Keratinocyte (primary cell): ENCODE measurements around the gene PTRHD1. TPM values are rescaled to one million over a fixed set of nuclear protein-coding genes. Genes with fewer than 3 reads are reported as not detected.

ENCODE experiments used
- DNase-seq: peaks from one replicate; pipeline ENCODE4 v3.0.0-alpha.2; 2011; ENCODE audit warnings: low read depth, missing footprints, low spot score
- FAIRE-seq: peaks from 2 replicates; lab custom pipeline; 2011; peaks lifted over from hg19 to GRCh38; lab: Jason Lieb, UNC
- H2AFZ ChIP-seq: 2 replicates; pipeline ENCODE4 v1.6.0; 2012; ENCODE audit warnings: low read length, control low read depth, inconsistent platforms; ENCODE audit not compliant: control insufficient read depth
- H3K27ac ChIP-seq: 2 replicates; pipeline ENCODE4 v1.5.1; 2011; ENCODE audit warnings: low read length; ENCODE audit not compliant: control insufficient read depth, insufficient read depth
- H3K27me3 ChIP-seq: 3 replicates; pipeline ENCODE4 v1.6.0; 2011; ENCODE audit warnings: low read length; ENCODE audit not compliant: control insufficient read depth, insufficient read depth; ENCODE audit errors: extremely low read depth
- H3K36me3 ChIP-seq, 2 experiments: 2 replicates in 1 of 2; 3 replicates in 1 of 2; pipeline ENCODE4 v1.5.1; 2011; ENCODE audit warnings: low read length in 2 of 2, mild to moderate bottlenecking in 1 of 2; ENCODE audit not compliant: control insufficient read depth in 2 of 2, insufficient read depth in 2 of 2; ENCODE audit errors: extremely low read depth in 1 of 2
- H3K4me1 ChIP-seq: 3 replicates; pipeline ENCODE4 v1.5.1; 2011; ENCODE audit warnings: low read length; ENCODE audit not compliant: control insufficient read depth, insufficient read depth; ENCODE audit errors: extremely low read depth
- H3K4me2 ChIP-seq: 3 replicates; pipeline ENCODE4 v1.6.0; 2011; ENCODE audit warnings: low read depth, low read length; ENCODE audit not compliant: control insufficient read depth, insufficient read depth; ENCODE audit errors: extremely low read depth
- H3K4me3 ChIP-seq, 3 experiments: fragments of 200-600 bp in 1 of 3; sonication (generic) in 1 of 3; 2 replicates in 2 of 3; 3 replicates in 1 of 3; pipeline ENCODE4 v1.5.1; 2011 to 2016; ENCODE audit warnings: low read length in 3 of 3, mild to moderate bottlenecking in 3 of 3, control low read depth in 2 of 3, inconsistent platforms in 1 of 3, low read depth in 1 of 3, mixed read lengths in 1 of 3, mixed run types in 1 of 3, moderate library complexity in 1 of 3; ENCODE audit not compliant: control insufficient read depth in 2 of 3, insufficient read depth in 2 of 3; ENCODE audit errors: extremely low read depth in 1 of 3
- H3K79me2 ChIP-seq: 2 replicates; pipeline ENCODE4 v1.6.0; 2012; ENCODE audit warnings: low read length; ENCODE audit not compliant: control insufficient read depth, insufficient read depth
- H3K9ac ChIP-seq: 3 replicates; pipeline ENCODE4 v1.6.0; 2011; ENCODE audit warnings: low read length; ENCODE audit not compliant: control insufficient read depth, insufficient read depth; ENCODE audit errors: extremely low read depth
- H3K9me1 ChIP-seq: 3 replicates; pipeline ENCODE4 v1.6.0; 2011; ENCODE audit warnings: low read length; ENCODE audit not compliant: control insufficient read depth, insufficient read depth; ENCODE audit errors: extremely low read depth
- H3K9me3 ChIP-seq: 2 replicates; pipeline ENCODE4 v1.5.1; 2012; ENCODE audit warnings: low read depth, low read length; ENCODE audit not compliant: control insufficient read depth
- H4K20me1 ChIP-seq: 3 replicates; pipeline ENCODE4 v1.6.0; 2011; ENCODE audit warnings: low read length; ENCODE audit not compliant: control insufficient read depth, insufficient read depth; ENCODE audit errors: extremely low read depth
- EZH2 ChIP-seq: IDR thresholded peaks from one replicate; pipeline ENCODE4 v1.6.1; 2012; ENCODE audit warnings: inconsistent platforms, mild to moderate bottlenecking, low read length, moderate library complexity
- dilution Hi-C: fragments of 300-500 bp; cut with MboI; formaldehyde crosslinking; loops from one replicate; pipeline ENCODE4 v1.7.0; 2020; ENCODE audit warnings: low sequenced_read_pairs; ENCODE audit not compliant: extremely low pct_ligation_motif_present
- polyA plus RNA-seq, 5 experiments: library from polyadenylated mRNA; depleted of rRNA in 3 of 5; stranded (reverse) in 3 of 5; stranded (forward) in 1 of 5; unstranded in 1 of 5; fragments of >200 nt; gene quantifications; 1 replicate in 1 of 5; 2 replicates in 3 of 5; 3 replicates in 1 of 5; pipeline versions ENCODE4 v1.2.1 to v1.2.3, GENCODE V29; 2011 to 2012; ENCODE audit warnings: missing spikeins in 2 of 5, low read depth in 1 of 5, low replicate concordance in 1 of 5
- TF ChIP-seq, protein P1 (sequence below), 3 experiments: IDR thresholded peaks in 1 of 3; conservative IDR thresholded peaks in 1 of 3; optimal IDR thresholded peaks in 1 of 3; 2 replicates in 2 of 3; 3 replicates in 1 of 3; pipeline versions ENCODE3 to v1.5.1; 2011; ENCODE audit warnings: low read length in 3 of 3, mild to moderate bottlenecking in 3 of 3, moderate library complexity in 2 of 3, control low read depth in 1 of 3, inconsistent platforms in 1 of 3; ENCODE audit not compliant: insufficient read depth in 2 of 3; ENCODE audit errors: extremely low read depth in 1 of 3

Gene PTRHD1
- polyA plus RNA-seq, 1 donor (not counting 4 experiments of a cell fraction or from before 2014, with no cell fraction given), result 36.9 TPM

DNA sequence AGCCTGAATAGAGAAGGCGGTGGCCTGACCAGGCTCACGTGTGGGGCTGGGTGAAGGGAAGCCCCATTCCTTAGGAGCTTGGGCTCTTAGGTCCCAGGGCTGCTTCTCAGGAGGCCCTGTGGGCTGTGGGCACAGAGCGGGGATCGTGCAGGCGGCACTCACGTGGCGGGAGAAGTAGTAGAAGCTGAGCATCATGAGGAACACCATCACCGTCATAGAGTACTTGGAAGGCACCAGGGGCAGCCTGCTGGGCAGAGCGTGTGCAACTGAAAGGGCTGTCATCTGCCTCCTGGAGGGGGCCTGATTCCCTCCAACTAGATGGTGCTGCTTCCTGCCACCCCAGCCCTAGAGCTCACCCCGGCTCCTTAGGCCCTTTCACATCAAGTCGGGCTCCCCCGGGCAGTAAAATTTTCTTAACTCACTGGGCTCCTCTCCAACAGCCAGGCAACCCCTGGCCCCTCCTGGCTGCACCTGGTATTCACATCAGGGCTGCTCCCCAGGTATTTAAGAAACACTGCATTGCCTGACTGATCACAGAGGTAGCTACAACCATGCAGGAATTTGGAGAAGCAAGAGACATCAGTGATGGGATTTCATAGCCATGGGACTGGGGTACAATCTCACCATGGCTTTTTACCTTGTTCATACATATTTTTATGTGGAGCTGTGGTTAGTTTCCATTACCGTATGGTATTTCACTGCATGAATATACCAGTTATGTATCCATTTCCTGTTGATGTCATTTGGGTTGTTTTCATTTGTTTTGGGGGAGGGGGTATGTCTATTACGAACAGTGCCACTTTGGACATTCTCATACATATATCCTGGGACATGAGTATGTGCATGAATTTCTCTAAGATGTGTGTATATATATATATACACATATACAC, 32.9 kb upstream of the PTRHD1 start:
- Histone ChIP-seq H3K4me1 (no peaks in the 10 kb centered on the region), H3K9ac (no peak overlapping the region)
- dilution Hi-C loops, result no loop called here

DNA sequence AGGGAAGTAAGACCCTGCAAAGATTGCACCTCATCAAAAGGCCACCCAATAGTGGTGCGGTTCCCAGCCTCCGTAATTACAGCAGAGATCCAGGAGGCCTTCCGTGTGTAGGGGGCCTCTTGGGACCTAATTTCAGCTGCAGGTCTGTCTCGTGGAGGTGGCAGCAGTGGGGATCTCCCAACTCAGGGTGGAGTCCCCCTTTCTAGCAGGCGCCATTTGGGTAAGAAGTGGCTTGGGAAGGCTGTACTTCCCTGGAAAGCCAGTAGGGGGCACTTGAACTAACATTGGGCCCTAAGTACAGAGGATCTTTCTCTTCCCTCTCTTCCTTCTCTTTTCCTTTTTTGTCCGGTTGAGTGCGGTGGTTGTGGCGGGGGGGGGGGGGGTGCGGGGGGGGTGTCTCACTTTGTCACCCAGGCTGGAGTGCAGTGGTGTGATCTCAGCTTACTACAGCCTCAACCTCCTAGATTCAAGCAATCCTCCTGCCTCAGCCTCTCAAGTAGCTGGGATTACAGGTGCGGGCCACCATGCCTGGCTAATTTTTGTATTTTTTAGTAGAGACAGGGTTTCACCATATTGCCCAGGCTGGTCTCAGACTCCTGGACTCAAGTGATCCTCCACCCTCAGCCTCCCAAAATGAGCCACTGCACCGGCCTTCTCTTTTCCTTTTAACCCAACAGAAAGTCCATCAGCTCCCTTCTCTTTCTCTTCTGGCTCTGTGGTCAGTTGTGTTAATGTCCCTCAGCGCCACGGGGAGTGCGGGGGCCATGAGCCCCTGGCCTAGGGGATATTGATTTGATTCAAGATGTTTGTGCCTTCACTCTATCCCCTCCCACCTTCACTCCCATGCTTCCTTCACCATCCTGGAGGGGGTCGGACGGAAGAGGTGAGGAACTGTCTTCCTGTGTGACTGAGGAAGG, 32.0 kb upstream of the PTRHD1 start:
- FAIRE-seq (no peak), DNase-seq (peak; percentile 19)
- peaks cover 3% of the 10 kb centered on the region for H4K20me1 ChIP-seq
- peaks cover 8 to 29% of the 10 kb centered on the region in 2 experiments for H3K36me3 ChIP-seq
- dilution Hi-C loops, result no loop called here
- no peak overlapping the region for H3K27ac ChIP-seq
- H3K9me1 ChIP-seq, result no peaks in the 10 kb centered on the region
- no peaks in the 10 kb centered on the region for H3K79me2 ChIP-seq
- H2AFZ ChIP-seq, result no peak overlapping the region
- H3K4me3 ChIP-seq, result no peak overlapping the region
- H3K9ac ChIP-seq, result no peak overlapping the region
- H3K4me1 ChIP-seq, result no peaks in the 10 kb centered on the region
- no peak overlapping the region for H3K4me2 ChIP-seq
- H3K27me3 ChIP-seq, result no peaks in the 10 kb centered on the region
- TF ChIP-seq, protein P1, sequence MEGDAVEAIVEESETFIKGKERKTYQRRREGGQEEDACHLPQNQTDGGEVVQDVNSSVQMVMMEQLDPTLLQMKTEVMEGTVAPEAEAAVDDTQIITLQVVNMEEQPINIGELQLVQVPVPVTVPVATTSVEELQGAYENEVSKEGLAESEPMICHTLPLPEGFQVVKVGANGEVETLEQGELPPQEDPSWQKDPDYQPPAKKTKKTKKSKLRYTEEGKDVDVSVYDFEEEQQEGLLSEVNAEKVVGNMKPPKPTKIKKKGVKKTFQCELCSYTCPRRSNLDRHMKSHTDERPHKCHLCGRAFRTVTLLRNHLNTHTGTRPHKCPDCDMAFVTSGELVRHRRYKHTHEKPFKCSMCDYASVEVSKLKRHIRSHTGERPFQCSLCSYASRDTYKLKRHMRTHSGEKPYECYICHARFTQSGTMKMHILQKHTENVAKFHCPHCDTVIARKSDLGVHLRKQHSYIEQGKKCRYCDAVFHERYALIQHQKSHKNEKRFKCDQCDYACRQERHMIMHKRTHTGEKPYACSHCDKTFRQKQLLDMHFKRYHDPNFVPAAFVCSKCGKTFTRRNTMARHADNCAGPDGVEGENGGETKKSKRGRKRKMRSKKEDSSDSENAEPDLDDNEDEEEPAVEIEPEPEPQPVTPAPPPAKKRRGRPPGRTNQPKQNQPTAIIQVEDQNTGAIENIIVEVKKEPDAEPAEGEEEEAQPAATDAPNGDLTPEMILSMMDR (optimal IDR thresholded peaks at IDR 0.05 in 1 of 3, IDR thresholded peaks at IDR 0.05 in 1 of 3, conservative IDR thresholded peaks at IDR 0.05 in 1 of 3; ENCODE audit: extremely low read depth in 1 of 3, insufficient read depth in 2 of 3, low read length in 3 of 3), result peak; percentile 59 to 69 (median 59)
- TF ChIP-seq EZH2, result no peak
- H3K9me3 ChIP-seq, result no peaks in the 10 kb centered on the region

More for the DNA sequence above, 32.9 kb upstream of the PTRHD1 start:
- DNase-seq, result no peak
- Histone ChIP-seq H3K27me3 (no peaks in the 10 kb centered on the region), H3K4me3 (no peak overlapping the region), H3K36me3 (peaks cover 3 to 25% of the 10 kb centered on the region in 2 experiments), H3K9me1 (no peaks in the 10 kb centered on the region), H3K9me3 (no peaks in the 10 kb centered on the region), H3K4me2 (no peak overlapping the region), H3K79me2 (no peaks in the 10 kb centered on the region), H2AFZ (no peak overlapping the region), H4K20me1 (peaks cover 3% of the 10 kb centered on the region), H3K27ac (no peak overlapping the region)
- no peak for FAIRE-seq
- TF ChIP-seq EZH2, result no peak
- TF ChIP-seq, protein P1 (optimal IDR thresholded peaks at IDR 0.05 in 1 of 3, IDR thresholded peaks at IDR 0.05 in 1 of 3, conservative IDR thresholded peaks at IDR 0.05 in 1 of 3; ENCODE audit: extremely low read depth in 1 of 3, insufficient read depth in 2 of 3, low read length in 3 of 3), result no peak
